ENCODE data around the gene SPACA4. TPM values are rescaled to one million over a fixed set of nuclear protein-coding genes. Genes with fewer than 3 reads are reported as not detected.

SPACA4 gene
- total and polyA plus RNA-seq, 10 of the 15 experiments (the other 5 are each of a cell fraction or from before 2014, with no cell fraction given), result not detected

GRCh38 chr19:48618916-48619691 is 12.6 kb downstream of the SPACA4 start, which contains the start of the genes RPL18 and SPHK2 (continued):
- 0 out of 2 replicates have a peak, but pooled peaks have one; percentile 33 for TF ChIP-seq HSF1 (IDR thresholded peaks at IDR 0.05; ENCODE audit: low read depth, low read length)
- no peak for TF ChIP-seq FOS (IDR thresholded peaks at IDR 0.05; ENCODE audit: borderline replicate concordance, extremely low read depth, insufficient read length)
- TF ChIP-seq IRF3 (IDR thresholded peaks at IDR 0.05), result 0 out of 2 replicates have a peak, but pooled peaks have one; percentile 6
- TF ChIP-seq ZBTB33 (IDR thresholded peaks at IDR 0.05), result no peak
- TF ChIP-seq JUND (IDR thresholded peaks at IDR 0.05; ENCODE audit: low read depth, low read length), result no peak
- peak; percentile 100 for TF ChIP-seq NBN (IDR thresholded peaks at IDR 0.05)
- peak; percentile 62; the same call in 1 of the 2 replicates for TF ChIP-seq STAT1 (conservative IDR thresholded peaks at IDR 0.05)
- TF ChIP-seq IRF4 (IDR thresholded peaks at IDR 0.05; ENCODE audit: low read depth, low read length), result peak; percentile 79
- TF ChIP-seq IRF5 (IDR thresholded peaks at IDR 0.05; ENCODE audit: borderline replicate concordance), result no peak
- TF ChIP-seq TBL1XR1 (IDR thresholded peaks at IDR 0.05; ENCODE audit: low read depth, low read length), result peak; percentile 15
- 0 out of 2 replicates have a peak, but pooled peaks have one; percentile 28 for TF ChIP-seq NR2F1 (conservative IDR thresholded peaks at IDR 0.05)
- TF ChIP-seq PAX8 (IDR thresholded peaks at IDR 0.05), result no peak
- peak; percentile 63; the same call in 1 of the 2 replicates for TF ChIP-seq ZSCAN29 (IDR thresholded peaks at IDR 0.05)
- TF ChIP-seq EP300 (IDR thresholded peaks at IDR 0.05; ENCODE audit: borderline replicate concordance in 1 of 2, control insufficient read depth in 1 of 2, low read depth in 2 of 2, low read length in 2 of 2), result no peak
- no peak for TF ChIP-seq NFYA (IDR thresholded peaks at IDR 0.05; ENCODE audit: borderline replicate concordance, low read depth, low read length)
- TF ChIP-seq SMAD1 (IDR thresholded peaks at IDR 0.05; ENCODE audit: low read depth, partially characterized antibody), result peak; percentile 76
- TF ChIP-seq CHD2 (IDR thresholded peaks at IDR 0.05; ENCODE audit: borderline replicate concordance, low read depth, low read length), result peak; percentile 81; the same call in 1 of the 2 replicates
- TF ChIP-seq MAX (IDR thresholded peaks at IDR 0.05; ENCODE audit: low read depth, low read length), result peak; percentile 68; the same call in 1 of the 2 replicates
- TF ChIP-seq BCLAF1 (IDR thresholded peaks at IDR 0.05), result no peak
- TF ChIP-seq RBBP5 (conservative IDR thresholded peaks at IDR 0.05), result peak; percentile 94; the same call in 1 of the 2 replicates
- TF ChIP-seq HDAC2 (IDR thresholded peaks at IDR 0.05), result peak; percentile 56; the same call in 1 of the 2 replicates

Measured in GM12878 (cell line).